Measurements from ENCODE around the gene FBRSL1. TPM values are rescaled to one million over a fixed set of nuclear protein-coding genes. Genes with fewer than 3 reads are reported as not detected.

Gene FBRSL1
- total and polyA plus RNA-seq, 4 donors: 2.5 to 35.5 (median 5.6) TPM

DNA sequence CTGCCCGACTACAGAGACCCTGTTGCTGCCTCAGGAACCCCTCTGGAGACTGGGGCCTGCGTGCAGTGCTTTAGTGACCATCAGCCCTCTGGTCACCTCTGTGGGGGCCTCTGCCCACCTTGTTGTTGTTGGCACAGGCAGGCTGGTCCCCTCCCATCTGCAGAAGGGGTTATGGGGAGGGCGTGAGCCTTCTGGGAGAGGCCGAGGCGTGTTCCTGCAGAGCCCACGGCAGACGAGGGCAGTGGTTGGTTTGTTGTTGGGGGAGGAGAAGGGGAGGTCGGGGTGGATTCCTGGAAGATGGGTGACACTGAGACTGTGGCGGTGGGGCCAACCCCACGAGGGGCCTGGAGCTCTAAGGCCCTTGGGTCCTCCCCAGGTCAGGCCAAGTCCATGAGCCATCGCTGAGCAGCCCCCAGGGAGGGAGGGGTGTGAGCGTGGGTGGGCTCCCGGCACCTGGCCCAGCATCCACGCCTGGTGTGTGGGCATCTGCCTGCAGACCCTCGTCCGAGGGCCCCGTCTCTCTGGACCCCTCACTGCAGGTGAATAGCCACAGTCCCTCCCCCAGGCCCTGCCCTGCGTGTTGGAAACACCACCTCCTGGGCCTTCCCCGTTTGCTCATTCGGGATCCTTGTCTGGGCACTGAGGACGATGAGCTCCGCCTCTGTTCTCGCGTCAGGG, 23.6 kb downstream of the FBRSL1 start:
- Histone ChIP-seq H3K9me3 (ENCODE audit: control insufficient read depth in 4 of 4, low read length in 3 of 4) (no peaks in the 10 kb centered on the region), H3K4me1 (ENCODE audit: control insufficient read depth in 4 of 4, insufficient read depth in 4 of 4, low read length in 3 of 4) (peaks cover 15 to 58% (median 31%) of the 10 kb centered on the region in 4 donors), H3K27me3 (ENCODE audit: control insufficient read depth in 4 of 4, insufficient read depth in 4 of 4, low read length in 3 of 4) (no peaks in the 10 kb centered on the region), H3K9ac (ENCODE audit: low read depth in 1 of 2, low read length in 2 of 2) (no peak overlapping the region), H3K36me3 (ENCODE audit: control insufficient read depth in 4 of 4, insufficient read depth in 3 of 4, low read depth in 1 of 4, low read length in 3 of 4) (peaks cover 0 to 7% (median 3%) of the 10 kb centered on the region in 4 donors), H3K27ac (ENCODE audit: low read depth in 1 of 2, low read length in 2 of 2) (peak overlapping the region in 1 of 2 donors; percentile 41), H3K4me3 (ENCODE audit: low read depth in 1 of 3, low read length in 3 of 3) (no peak overlapping the region)
- 87% methylated on average over 24 of the region's 24 CpGs for WGBS
- no peak for TF ChIP-seq GABPA (IDR thresholded peaks at IDR 0.05 in 1 of 2, conservative IDR thresholded peaks at IDR 0.05 in 1 of 2)
- no peak for TF ChIP-seq EGR1 (IDR thresholded peaks at IDR 0.05; ENCODE audit: low read depth in 2 of 2)
- TF ChIP-seq HNF4A (conservative IDR thresholded peaks at IDR 0.05): no peak
- TF ChIP-seq, protein P1, sequence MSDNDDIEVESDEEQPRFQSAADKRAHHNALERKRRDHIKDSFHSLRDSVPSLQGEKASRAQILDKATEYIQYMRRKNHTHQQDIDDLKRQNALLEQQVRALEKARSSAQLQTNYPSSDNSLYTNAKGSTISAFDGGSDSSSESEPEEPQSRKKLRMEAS (IDR thresholded peaks at IDR 0.05): no peak
- TF ChIP-seq RAD21 (IDR thresholded peaks at IDR 0.05): no peak
- TF ChIP-seq, protein P2, sequence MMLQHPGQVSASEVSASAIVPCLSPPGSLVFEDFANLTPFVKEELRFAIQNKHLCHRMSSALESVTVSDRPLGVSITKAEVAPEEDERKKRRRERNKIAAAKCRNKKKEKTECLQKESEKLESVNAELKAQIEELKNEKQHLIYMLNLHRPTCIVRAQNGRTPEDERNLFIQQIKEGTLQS (IDR thresholded peaks at IDR 0.05): no peak
- no peak for TF ChIP-seq SP1 (IDR thresholded peaks at IDR 0.05)
- no peak for TF ChIP-seq TAF1 (conservative IDR thresholded peaks at IDR 0.05)
- TF ChIP-seq FOXA2 (IDR thresholded peaks at IDR 0.05): no peak
- no peak for TF ChIP-seq HNF4G (IDR thresholded peaks at IDR 0.05)
- DNase-seq (ENCODE audit: low spot score): no peak

DNA sequence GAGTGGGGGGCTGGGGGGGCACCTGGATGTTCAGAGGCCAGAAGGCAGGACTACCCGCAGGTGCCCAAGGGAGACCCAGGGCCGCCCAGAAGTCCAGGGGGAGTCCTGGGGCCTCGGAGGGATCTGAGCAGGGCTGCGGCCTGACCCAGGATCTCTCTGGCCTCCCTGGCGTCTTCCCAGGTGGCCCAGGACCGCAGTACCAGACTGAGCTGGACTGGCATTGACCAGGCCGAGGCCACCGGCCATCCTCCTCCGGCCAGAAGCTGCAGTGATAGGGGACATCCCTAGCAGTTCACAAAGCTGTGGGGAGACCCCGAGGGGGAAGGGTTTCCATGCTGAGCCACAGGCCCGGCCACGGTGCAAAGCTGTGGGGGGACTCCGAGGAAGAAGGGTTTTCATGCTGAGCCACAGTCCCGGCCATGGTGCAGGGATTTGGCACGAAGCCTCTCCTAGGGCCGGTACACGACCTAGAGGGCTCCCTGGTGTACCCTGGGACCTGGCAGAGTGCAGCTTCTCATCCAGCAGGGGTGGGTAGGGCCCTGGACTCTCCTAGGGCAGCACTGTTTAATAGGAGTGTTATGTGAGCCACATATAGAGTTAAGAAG, 24.4 kb downstream of the FBRSL1 start:
- Histone ChIP-seq H3K27ac (ENCODE audit: low read depth in 1 of 2, low read length in 2 of 2) (peak overlapping the region in 1 of 2 donors; percentile 41), H3K36me3 (ENCODE audit: control insufficient read depth in 4 of 4, insufficient read depth in 3 of 4, low read depth in 1 of 4, low read length in 3 of 4) (peaks cover 0 to 4% (median 2%) of the 10 kb centered on the region in 4 donors), H3K9me3 (ENCODE audit: control insufficient read depth in 4 of 4, low read length in 3 of 4) (no peaks in the 10 kb centered on the region), H3K9ac (ENCODE audit: low read depth in 1 of 2, low read length in 2 of 2) (no peak overlapping the region), H3K27me3 (ENCODE audit: control insufficient read depth in 4 of 4, insufficient read depth in 4 of 4, low read length in 3 of 4) (no peaks in the 10 kb centered on the region), H3K4me1 (ENCODE audit: control insufficient read depth in 4 of 4, insufficient read depth in 4 of 4, low read length in 3 of 4) (peaks cover 15 to 58% (median 31%) of the 10 kb centered on the region in 4 donors), H3K4me3 (ENCODE audit: low read depth in 1 of 3, low read length in 3 of 3) (no peak overlapping the region)
- DNase-seq (ENCODE audit: low spot score): no peak
- 53% methylated on average over 17 of the region's 17 CpGs for WGBS
- no peak for TF ChIP-seq RXRA (IDR thresholded peaks at IDR 0.05)
- TF ChIP-seq HNF4A (conservative IDR thresholded peaks at IDR 0.05): peak in 1 of 2 donors; percentile 45

DNA sequence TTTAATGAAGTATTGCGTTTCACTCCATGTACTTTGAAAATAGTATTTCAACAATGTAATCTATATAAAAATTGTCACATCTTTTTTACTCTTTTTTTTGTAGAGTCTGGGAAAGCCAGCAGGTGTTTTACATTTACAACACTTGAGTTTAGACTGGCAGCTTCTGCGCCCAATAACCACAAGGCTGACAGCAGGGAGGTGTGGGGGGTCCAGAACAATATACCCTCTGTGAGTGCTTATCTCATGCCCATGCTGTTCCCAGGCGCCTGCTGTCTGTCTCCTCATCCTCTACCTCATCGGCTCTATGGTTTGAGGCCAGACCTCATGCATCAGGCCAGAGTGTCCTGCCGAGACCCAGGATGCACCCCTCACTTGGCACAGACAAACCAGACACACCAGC, 24.9 kb downstream of the FBRSL1 start:
- WGBS: 90% methylated on average over 5 of the region's 5 CpGs
- Histone ChIP-seq H3K9me3 (ENCODE audit: control insufficient read depth in 4 of 4, low read length in 3 of 4) (no peaks in the 10 kb centered on the region), H3K4me3 (ENCODE audit: low read depth in 1 of 3, low read length in 3 of 3) (no peak overlapping the region), H3K4me1 (ENCODE audit: control insufficient read depth in 4 of 4, insufficient read depth in 4 of 4, low read length in 3 of 4) (peaks cover 15 to 58% (median 31%) of the 10 kb centered on the region in 4 donors), H3K9ac (ENCODE audit: low read depth in 1 of 2, low read length in 2 of 2) (no peak overlapping the region), H3K36me3 (ENCODE audit: control insufficient read depth in 4 of 4, insufficient read depth in 3 of 4, low read depth in 1 of 4, low read length in 3 of 4) (peaks cover 0 to 4% (median 2%) of the 10 kb centered on the region in 4 donors), H3K27me3 (ENCODE audit: control insufficient read depth in 4 of 4, insufficient read depth in 4 of 4, low read length in 3 of 4) (no peaks in the 10 kb centered on the region), H3K27ac (ENCODE audit: low read depth in 1 of 2, low read length in 2 of 2) (peak overlapping the region in 1 of 2 donors; percentile 41)
- TF ChIP-seq RXRA (IDR thresholded peaks at IDR 0.05) (no peak), RAD21 (IDR thresholded peaks at IDR 0.05) (no peak), NR2F2 (IDR thresholded peaks at IDR 0.05) (no peak), FOXA2 (IDR thresholded peaks at IDR 0.05) (no peak), EGR1 (IDR thresholded peaks at IDR 0.05; ENCODE audit: low read depth in 2 of 2) (no peak), HNF4G (IDR thresholded peaks at IDR 0.05) (no peak), JUND (IDR thresholded peaks at IDR 0.05) (no peak), HNF4A (conservative IDR thresholded peaks at IDR 0.05) (no peak), GABPA (IDR thresholded peaks at IDR 0.05 in 1 of 2, conservative IDR thresholded peaks at IDR 0.05 in 1 of 2) (no peak), TAF1 (conservative IDR thresholded peaks at IDR 0.05) (no peak), YY1 (IDR thresholded peaks at IDR 0.05) (no peak), SP1 (IDR thresholded peaks at IDR 0.05) (no peak), FOXA1 (IDR thresholded peaks at IDR 0.05) (no peak)
- TF ChIP-seq, protein P3, sequence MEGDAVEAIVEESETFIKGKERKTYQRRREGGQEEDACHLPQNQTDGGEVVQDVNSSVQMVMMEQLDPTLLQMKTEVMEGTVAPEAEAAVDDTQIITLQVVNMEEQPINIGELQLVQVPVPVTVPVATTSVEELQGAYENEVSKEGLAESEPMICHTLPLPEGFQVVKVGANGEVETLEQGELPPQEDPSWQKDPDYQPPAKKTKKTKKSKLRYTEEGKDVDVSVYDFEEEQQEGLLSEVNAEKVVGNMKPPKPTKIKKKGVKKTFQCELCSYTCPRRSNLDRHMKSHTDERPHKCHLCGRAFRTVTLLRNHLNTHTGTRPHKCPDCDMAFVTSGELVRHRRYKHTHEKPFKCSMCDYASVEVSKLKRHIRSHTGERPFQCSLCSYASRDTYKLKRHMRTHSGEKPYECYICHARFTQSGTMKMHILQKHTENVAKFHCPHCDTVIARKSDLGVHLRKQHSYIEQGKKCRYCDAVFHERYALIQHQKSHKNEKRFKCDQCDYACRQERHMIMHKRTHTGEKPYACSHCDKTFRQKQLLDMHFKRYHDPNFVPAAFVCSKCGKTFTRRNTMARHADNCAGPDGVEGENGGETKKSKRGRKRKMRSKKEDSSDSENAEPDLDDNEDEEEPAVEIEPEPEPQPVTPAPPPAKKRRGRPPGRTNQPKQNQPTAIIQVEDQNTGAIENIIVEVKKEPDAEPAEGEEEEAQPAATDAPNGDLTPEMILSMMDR (IDR thresholded peaks at IDR 0.05; ENCODE audit: low read depth, low read length, missing input control): no peak
- TF ChIP-seq, protein P1 (IDR thresholded peaks at IDR 0.05): no peak
- TF ChIP-seq, protein P4, sequence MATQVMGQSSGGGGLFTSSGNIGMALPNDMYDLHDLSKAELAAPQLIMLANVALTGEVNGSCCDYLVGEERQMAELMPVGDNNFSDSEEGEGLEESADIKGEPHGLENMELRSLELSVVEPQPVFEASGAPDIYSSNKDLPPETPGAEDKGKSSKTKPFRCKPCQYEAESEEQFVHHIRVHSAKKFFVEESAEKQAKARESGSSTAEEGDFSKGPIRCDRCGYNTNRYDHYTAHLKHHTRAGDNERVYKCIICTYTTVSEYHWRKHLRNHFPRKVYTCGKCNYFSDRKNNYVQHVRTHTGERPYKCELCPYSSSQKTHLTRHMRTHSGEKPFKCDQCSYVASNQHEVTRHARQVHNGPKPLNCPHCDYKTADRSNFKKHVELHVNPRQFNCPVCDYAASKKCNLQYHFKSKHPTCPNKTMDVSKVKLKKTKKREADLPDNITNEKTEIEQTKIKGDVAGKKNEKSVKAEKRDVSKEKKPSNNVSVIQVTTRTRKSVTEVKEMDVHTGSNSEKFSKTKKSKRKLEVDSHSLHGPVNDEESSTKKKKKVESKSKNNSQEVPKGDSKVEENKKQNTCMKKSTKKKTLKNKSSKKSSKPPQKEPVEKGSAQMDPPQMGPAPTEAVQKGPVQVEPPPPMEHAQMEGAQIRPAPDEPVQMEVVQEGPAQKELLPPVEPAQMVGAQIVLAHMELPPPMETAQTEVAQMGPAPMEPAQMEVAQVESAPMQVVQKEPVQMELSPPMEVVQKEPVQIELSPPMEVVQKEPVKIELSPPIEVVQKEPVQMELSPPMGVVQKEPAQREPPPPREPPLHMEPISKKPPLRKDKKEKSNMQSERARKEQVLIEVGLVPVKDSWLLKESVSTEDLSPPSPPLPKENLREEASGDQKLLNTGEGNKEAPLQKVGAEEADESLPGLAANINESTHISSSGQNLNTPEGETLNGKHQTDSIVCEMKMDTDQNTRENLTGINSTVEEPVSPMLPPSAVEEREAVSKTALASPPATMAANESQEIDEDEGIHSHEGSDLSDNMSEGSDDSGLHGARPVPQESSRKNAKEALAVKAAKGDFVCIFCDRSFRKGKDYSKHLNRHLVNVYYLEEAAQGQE (IDR thresholded peaks at IDR 0.05): no peak
- TF ChIP-seq, protein P2 (IDR thresholded peaks at IDR 0.05): no peak
- DNase-seq (ENCODE audit: low spot score): no peak

All from liver (tissue), 9 donors.